ENCODE results near the gene ZNF285.
"Not testable (repeated sequence)": the region's sequence is repeated elsewhere in the genome, so short reads cannot be mapped to it uniquely, and the experiment has no call there.

Gene ZNF285

DNA sequence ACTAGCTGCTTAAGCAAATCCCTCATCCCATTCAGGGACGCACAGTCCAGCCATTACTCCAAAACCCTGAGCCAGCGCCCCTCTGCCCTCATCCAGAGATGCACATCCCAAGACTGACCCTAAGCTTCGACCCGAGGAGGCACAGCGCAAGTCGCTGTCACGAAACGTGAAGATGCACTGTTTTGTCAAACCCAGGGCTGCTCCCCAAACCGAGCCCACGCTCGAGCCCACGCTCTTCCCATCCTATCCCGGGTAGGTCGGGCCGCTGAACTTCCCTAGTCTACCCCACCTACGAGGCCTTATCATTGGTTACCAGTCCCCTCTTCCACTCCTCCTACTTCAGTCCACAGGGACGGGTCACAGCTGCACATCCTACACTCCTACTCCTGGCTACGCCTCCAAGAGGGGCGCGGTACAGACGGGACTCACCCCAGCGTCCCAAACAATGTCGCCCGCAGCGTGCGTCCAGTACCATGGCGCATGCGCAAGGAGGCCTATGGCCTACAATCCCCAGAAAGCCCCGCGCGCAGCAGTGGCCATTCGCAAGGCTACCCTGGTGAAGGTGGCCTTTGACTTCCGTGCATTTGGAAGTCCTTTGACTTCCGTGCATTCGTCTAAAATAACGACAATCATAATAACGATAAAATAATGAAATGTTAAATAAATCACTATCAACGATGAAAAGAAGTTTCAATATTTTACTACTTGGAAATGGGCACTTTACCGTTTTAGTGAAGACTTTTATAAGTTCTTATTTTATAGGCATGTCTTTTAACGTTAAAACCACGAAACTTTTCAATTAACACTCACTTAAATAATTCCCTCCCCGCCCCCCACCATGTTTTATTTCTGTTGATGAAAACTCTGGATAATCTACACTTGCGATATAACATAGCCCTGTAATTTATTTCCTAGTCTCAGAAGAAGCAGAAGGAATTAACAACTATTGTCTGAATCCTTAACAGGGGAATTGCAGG lies at the start of gene ZNF285:
TSS of gene ZNF285 (minus strand) at position 470 of the 977 bp plus-strand sequence. CDS start 4,395 bp downstream, outside the sequence.
- DNase-seq = peak; percentile 85

DNA sequence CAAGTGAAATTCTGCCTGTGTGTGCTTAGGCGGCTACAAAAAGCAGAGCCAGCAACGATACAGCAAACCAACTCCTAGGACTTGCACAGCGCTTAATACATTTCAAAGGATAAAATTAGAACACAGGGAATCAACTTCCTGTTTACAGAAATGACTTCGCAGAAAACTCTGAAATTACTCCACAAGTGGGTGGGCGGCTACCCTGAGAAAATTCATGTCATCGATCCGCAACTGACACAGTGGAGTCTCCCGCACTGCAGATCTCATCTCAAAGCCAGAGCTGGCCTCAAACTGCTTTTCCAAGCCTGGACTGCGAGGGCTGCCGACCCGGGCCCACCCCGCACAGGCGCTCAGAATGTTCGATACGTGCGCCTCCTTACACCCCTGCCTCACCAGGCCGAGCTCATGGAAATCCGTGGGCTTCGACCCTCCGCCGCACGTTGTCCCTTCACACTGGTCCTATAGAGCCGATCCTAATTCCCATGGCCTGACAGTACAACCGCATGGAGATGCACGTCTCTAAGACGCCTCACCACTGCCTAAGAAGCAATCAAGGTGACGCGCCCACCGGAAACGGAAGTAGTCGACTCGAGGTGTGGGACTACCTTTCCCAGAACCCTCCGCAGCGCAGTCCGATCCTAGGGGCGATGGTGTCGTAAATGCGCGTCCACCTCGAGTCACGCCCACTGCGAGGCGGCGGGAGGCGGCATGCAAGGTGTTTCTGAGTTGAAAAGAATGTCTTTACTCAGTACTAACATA lies 46.7 kb upstream of the ZNF285 start, which contains the start of gene ZNF229:
TSS of gene ZNF229 (minus strand) at position 557 of the 759 bp plus-strand sequence. CDS start 5,625 bp downstream, outside the sequence.
- DNase-seq = peak; percentile 82

DNA sequence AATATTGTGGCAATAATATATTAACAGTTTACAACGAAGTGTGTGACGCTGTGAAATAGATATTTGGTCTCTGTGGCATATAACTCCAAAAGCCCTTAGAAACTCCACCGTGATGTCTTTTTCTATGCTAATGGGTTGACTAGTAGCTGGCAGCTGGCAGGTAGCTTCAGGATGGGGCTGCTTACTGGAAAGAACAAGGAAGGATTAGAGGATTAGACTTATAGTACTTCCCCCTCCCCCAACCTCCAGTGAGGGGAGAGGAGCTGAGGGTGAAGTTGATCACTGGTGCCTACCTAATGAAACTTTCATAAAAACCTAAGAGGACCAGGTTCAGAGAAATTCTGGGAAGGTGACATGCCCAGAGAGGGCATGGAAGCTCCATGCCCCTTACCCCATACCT lies 37.0 kb upstream of the ZNF285 start:
- DNase-seq = no peak

GRCh38 chr19:44435441-44435840 lies 34.0 kb upstream of the ZNF285 start:
- DNase-seq = no peak

- DNase-seq = no peak
Observed at GRCh38 chr19:44430956-44431355, 29.5 kb upstream of the ZNF285 start.

DNA sequence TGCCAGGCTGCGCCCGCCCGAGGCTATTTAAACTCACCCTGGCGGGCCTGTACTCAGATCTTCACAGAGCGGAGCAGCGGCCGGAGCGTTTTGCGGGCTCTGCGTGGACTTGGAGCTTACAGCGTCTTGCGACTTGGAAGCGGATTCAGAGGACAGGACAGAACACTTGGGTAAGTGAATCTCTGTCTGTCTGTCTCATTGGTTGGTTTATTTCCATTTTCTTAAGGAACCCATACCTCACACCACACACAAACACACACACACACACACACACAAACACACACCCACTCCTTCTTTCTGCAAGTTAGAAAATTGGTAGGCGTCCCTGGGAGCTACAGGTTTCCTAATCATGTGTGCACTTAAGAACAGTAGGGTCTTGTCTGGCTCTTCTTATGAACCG lies 14.1 kb upstream of the ZNF285 start:
- DNase-seq = not testable (repeated sequence)

GRCh38 chr19:44389268-44389667 lies 12.1 kb downstream of the ZNF285 start:
- DNase-seq = not testable (repeated sequence)

DNA sequence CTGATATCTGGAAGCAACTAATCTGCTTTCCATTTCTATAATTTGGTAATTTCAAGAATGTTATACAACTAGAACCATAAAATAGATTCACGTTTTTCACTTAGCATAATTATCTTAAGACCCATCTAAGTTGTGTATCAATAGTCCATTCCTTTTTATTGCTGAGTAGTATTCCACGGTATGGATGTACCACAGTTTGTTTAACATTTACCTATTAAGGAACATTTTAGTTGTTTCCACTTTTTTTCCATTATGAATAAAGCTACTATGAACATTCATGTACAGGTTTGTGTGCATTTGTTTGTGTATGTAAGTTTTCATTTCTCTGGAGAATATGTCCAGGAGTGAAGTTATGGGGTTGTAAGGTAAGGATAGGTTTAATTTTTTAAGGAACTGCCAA lies 26.6 kb downstream of the ZNF285 start:
- no peak for DNase-seq

- DNase-seq = no peak
Observed at GRCh38 chr19:44371815-44372480, 29.5 kb downstream of the ZNF285 start.

- DNase-seq = no peak
Observed at GRCh38 chr19:44367024-44367423, 34.4 kb downstream of the ZNF285 start.

- DNase-seq = peak; percentile 23
Observed at GRCh38 chr19:44356383-44357111, 44.9 kb downstream of the ZNF285 start, which contains the start of gene ZNF112. ZNF112 (minus strand) TSS chr19:44356680; CDS start chr19:44340539, 16,141 bp downstream.

DNA sequence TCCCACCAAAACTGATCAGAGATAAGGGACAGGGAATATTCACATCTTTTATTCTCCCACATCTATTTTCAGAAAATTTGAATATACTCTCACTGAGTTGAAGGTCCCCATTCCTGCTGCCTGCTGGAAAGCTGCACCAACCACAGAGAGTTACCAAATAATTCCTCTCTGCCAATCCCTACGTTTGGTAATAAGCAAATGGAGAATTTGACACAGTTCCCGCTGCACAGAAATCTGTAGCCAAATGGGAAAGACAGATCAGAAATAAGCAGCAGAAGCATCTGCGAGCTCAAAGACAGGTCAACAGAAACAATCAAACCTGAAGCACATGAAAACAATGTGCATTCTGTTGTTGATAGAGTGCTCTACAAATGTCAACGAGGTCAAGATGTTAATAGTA lies 54.9 kb downstream of the ZNF285 start:
- no peak for DNase-seq

GRCh38 chr19:44345959-44346358 lies 55.4 kb downstream of the ZNF285 start:
- DNase-seq = no peak

- DNase-seq = no peak
Observed at GRCh38 chr19:44344255-44344654, 57.2 kb downstream of the ZNF285 start.

GRCh38 chr19:44341794-44342193 lies 59.6 kb downstream of the ZNF285 start:
- DNase-seq = no peak

DNA sequence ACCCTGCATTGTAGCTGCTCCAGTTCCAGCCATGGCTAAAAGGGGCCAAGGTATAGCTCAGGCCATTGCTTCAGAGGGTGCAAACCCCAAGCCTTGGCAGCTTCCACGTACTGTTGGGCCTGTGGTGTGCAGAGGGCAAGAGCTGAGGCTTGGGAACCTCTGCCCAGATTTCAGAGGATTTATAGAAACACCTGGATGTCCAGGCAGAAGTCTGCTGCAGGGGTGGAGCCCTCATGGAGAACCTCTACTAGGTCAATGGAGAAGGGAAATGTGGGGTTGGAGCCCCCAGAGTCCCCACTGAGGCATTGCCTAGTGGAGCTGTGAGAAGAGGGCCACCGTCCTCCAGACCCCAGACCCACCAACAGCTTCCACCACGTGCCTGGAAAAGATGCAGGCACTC lies 66.8 kb downstream of the ZNF285 start:
- not testable (repeated sequence) for DNase-seq
